ENCODE results near the gene GLIPR1.

The GLIPR1 gene

GRCh38 chr12:75525263-75525662 lies 44.7 kb downstream of the GLIPR1 start:
- no peak for DNase-seq

- peak; percentile 52 to 58 for DNase-seq
Observed at GRCh38 chr12:75526655-75527511, 46.3 kb downstream of the GLIPR1 start.

- no peak for DNase-seq
Observed at GRCh38 chr12:75528272-75528671, 47.7 kb downstream of the GLIPR1 start.

GRCh38 chr12:75528692-75529091 lies 48.1 kb downstream of the GLIPR1 start:
- no peak for DNase-seq

- DNase-seq = no peak
Observed at GRCh38 chr12:75529316-75529715, 48.8 kb downstream of the GLIPR1 start.

GRCh38 chr12:75529826-75530225 lies 49.3 kb downstream of the GLIPR1 start:
- no peak for DNase-seq

GRCh38 chr12:75533239-75533638 lies 52.7 kb downstream of the GLIPR1 start:
- DNase-seq = no peak

- no peak for DNase-seq
Observed at GRCh38 chr12:75539889-75540288, 59.3 kb downstream of the GLIPR1 start.

GRCh38 chr12:75542942-75543341 lies 62.4 kb downstream of the GLIPR1 start:
- no peak for DNase-seq

GRCh38 chr12:75543529-75543928 lies 63.0 kb downstream of the GLIPR1 start:
- no peak for DNase-seq

GRCh38 chr12:75545636-75546035 lies 65.1 kb downstream of the GLIPR1 start:
- no peak for DNase-seq

GRCh38 chr12:75548879-75549278 lies 68.3 kb downstream of the GLIPR1 start:
- DNase-seq = no peak

GRCh38 chr12:75549989-75550388 lies 69.4 kb downstream of the GLIPR1 start:
- no peak for DNase-seq

GRCh38 chr12:75550401-75551240 lies 70.1 kb downstream of the GLIPR1 start:
- no peak for DNase-seq

- DNase-seq = no peak
Observed at GRCh38 chr12:75551477-75551876, 70.9 kb downstream of the GLIPR1 start.

GRCh38 chr12:75553398-75553797 lies 72.8 kb downstream of the GLIPR1 start:
- DNase-seq = no peak

All from AML-193 (cell line).